SIG-M5 treated with dmso at 0.1 percent for 504 hours (cell line): ENCODE measurements around the gene A2M.

Source experiments
- DNase-seq: peaks from one replicate; lab custom pipeline; 2025; ENCODE audit not compliant: unreplicated experiment; lab: John Stamatoyannopoulos, UW

The A2M gene

GRCh38 chr12:9040484-9041186 lies 75.1 kb downstream of the A2M start:
- DNase-seq: no peak

DNA sequence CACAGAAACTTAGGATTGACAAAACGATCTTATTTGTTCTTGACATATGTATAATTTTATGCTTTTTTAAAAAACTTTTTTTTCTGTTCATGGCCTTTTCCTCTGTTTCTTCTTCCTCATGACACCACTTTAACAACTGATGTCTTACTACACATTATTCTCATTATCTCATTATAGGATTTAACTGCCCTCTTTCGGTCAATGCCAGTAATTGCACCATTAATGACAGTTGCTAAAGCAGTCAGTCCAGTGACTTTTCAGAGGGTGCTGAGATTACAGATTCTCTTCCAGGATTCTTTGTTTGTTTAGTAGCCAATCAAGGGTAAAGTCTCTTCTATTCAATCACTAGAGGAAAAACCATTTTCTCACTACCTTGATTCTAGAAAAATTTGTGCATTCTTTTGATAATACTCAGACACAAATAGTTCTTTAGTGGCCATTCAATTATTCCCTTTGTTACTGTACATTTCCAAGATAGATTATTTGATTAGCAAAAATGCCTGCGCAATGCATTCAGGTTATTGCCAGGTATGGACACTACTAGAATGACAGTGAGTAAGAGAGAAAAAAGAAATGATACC lies 76.2 kb downstream of the A2M start:
- DNase-seq: peak; percentile 65

DNA sequence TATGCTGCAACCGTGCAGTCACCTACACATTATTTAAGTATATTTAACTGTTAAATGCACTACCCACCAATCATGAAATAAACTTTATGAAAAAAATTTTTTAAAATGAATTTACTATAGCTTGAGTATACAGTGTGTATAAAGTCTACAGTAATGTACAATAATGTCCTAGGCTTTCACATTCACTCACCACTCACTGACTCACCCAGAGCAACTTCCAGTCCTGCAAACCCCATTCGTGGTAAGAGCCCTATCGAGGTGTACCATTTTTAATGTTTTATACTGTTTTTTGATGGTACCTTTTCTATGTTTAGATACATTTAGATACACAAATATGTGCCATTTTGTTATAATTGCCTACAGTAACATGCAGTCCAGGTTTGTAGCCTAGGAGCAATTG lies 78.3 kb downstream of the A2M start:
- no peak for DNase-seq

GRCh38 chr12:9036227-9036626 lies 79.5 kb downstream of the A2M start:
- DNase-seq: no peak

GRCh38 chr12:9034095-9034494 lies 81.6 kb downstream of the A2M start:
- no peak for DNase-seq

DNA sequence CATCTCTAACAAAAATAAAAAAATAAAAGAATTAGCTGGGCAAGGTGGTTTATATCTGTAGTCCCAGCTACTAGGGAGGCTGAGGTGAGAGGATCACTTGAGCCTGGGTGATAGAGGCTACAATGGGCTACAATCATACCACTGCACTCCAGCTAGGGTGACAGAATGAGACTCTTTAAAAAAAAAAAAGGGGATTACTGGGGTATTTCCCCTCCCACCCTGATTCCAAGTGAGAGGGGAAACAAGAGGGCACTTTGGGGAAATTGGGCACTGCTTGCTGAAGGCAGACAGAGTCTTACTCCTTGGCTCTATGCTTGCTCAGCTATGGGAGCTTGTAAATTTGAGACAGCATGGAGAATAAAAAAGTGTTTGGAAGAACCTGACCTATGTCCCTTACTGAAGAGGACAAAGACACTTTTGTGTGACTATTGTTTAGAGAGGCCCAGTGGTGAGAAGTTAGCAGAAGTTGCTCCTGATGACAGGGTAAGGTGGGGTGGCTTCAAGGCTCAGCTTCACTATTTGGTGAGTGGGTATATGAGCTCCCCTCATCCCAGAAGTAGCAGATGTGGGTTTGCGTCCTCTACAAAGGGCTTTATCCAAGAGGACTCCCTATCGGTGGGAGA lies 82.3 kb downstream of the A2M start:
- DNase-seq: no peak

GRCh38 chr12:9032202-9032964 lies 83.3 kb downstream of the A2M start:
- DNase-seq: no peak

- no peak for DNase-seq
Observed at GRCh38 chr12:9030776-9031175, 84.9 kb downstream of the A2M start.

GRCh38 chr12:9027161-9028059 lies 88.3 kb downstream of the A2M start:
- DNase-seq: no peak

DNA sequence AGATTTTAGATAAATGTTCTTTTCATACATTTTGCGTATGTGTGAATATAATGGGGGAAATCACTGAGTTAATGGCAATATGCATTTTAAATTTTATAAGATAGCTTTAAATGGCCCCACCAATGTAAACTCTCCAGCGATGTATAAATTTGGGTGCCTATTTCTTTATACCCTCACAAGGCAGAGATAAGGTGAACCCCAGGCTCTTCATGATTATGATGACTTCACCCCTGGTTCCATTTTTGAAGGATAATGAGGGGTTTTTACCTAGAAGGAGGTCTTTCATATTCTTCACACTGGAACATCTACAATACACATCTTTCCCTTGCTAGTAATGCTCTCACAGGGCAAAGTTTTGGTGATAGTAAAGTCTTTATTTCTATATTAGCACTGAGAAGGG lies 91.2 kb downstream of the A2M start:
- no peak for DNase-seq

- DNase-seq: no peak
Observed at GRCh38 chr12:9022592-9022991, 93.1 kb downstream of the A2M start.
